Mammary epithelial cell (primary cell): ENCODE data around the gene IMPACT.

Source experiments
- CTCF ChIP-seq, 2 donors: IDR thresholded peaks in 1 of 2; conservative IDR thresholded peaks in 1 of 2; 2 replicates each; pipeline ENCODE4 v1.5.1; 2011 to 2012; ENCODE audit warnings: inconsistent platforms in 2 of 2, low read length in 2 of 2, mild to moderate bottlenecking in 2 of 2, control low read depth in 1 of 2, low read depth in 1 of 2; ENCODE audit not compliant: insufficient read depth in 1 of 2; ENCODE audit errors: extremely low read depth in 1 of 2
- EZH2 ChIP-seq: IDR thresholded peaks from 2 replicates; pipeline ENCODE4 v1.6.1; 2012; ENCODE audit warnings: low read length, inconsistent platforms, borderline replicate concordance

GRCh38 chr18:24490539-24490938 lies 64.1 kb downstream of the IMPACT start:
- TF ChIP-seq CTCF (conservative IDR thresholded peaks at IDR 0.05 in 1 of 2, IDR thresholded peaks at IDR 0.05 in 1 of 2; ENCODE audit: extremely low read depth in 1 of 2, insufficient read depth in 1 of 2, low read depth in 1 of 2, low read length in 2 of 2): no peak
- no peak for TF ChIP-seq EZH2
